DND-41 (cell line): ENCODE results near the gene ALKAL2.

Source experiments
- EZH2 ChIP-seq: IDR thresholded peaks from 3 replicates; pipeline ENCODE4 v1.6.1; 2012; ENCODE audit warnings: borderline replicate concordance, low read depth, mild to moderate bottlenecking, moderate library complexity, low read length, inconsistent platforms; ENCODE audit not compliant: severe bottlenecking
- TF ChIP-seq, protein P1 (sequence below): IDR thresholded peaks from 2 replicates; pipeline ENCODE4 v1.5.1; 2012; ENCODE audit warnings: borderline replicate concordance, low read length, moderate library complexity, mild to moderate bottlenecking; ENCODE audit not compliant: poor library complexity, severe bottlenecking; ENCODE audit errors: extremely low read depth

DNA sequence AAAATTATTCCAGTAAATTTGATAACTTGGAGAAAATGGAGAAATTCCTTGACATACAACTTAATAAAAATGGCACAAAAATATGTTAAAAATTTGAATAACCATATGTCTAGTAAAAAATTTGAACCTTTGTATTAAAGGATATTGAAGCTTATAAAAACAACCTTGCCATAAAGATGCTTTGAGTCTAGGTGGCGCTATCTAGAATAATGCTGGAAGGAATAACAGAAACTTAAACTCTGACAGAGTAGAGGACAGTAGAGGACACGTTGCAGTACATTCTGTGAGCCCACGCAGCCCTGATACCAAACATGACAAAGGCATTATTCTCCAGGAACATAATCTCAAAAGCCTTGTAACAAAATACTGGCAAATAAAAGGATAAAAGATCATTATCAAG lies 44.7 kb upstream of the ALKAL2 start:
- TF ChIP-seq, protein P1, sequence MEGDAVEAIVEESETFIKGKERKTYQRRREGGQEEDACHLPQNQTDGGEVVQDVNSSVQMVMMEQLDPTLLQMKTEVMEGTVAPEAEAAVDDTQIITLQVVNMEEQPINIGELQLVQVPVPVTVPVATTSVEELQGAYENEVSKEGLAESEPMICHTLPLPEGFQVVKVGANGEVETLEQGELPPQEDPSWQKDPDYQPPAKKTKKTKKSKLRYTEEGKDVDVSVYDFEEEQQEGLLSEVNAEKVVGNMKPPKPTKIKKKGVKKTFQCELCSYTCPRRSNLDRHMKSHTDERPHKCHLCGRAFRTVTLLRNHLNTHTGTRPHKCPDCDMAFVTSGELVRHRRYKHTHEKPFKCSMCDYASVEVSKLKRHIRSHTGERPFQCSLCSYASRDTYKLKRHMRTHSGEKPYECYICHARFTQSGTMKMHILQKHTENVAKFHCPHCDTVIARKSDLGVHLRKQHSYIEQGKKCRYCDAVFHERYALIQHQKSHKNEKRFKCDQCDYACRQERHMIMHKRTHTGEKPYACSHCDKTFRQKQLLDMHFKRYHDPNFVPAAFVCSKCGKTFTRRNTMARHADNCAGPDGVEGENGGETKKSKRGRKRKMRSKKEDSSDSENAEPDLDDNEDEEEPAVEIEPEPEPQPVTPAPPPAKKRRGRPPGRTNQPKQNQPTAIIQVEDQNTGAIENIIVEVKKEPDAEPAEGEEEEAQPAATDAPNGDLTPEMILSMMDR = peak; percentile 14
- TF ChIP-seq EZH2 = no peak
